ENCODE measurements around the gene PRR13.

PRR13 gene

GRCh38 chr12:53493610-53494391 is 52.3 kb downstream of the PRR13 start:
- DNase-seq (ENCODE audit: low read depth) = no peak

All from stimulated activated CD8-positive, alpha-beta memory T cell treated with anti-CD3 and anti-CD28 coated beads, Interleukin-4, amount 100 ng/mL, for 24 hours (primary cell).